Sigmoid colon (tissue), 4 donors: ENCODE measurements around the gene PVRIG.

ENCODE experiments used
- EP300 ChIP-seq, 4 donors: sonication (generic); formaldehyde crosslinking; IDR thresholded peaks; one replicate each; pipeline ENCODE4 v1.6.1; 2017; ENCODE audit warnings: antibody characterized with exemption in 4 of 4
- POLR2A ChIP-seq, 2 donors: fragments of 450-650 bp; IDR thresholded peaks; one replicate each; pipeline ENCODE4 v1.6.1; 2016; ENCODE audit warnings: antibody characterized with exemption in 2 of 2, mild to moderate bottlenecking in 2 of 2, moderate library complexity in 2 of 2
- POLR2AphosphoS5 ChIP-seq, 4 donors: sonication (generic); formaldehyde crosslinking; IDR thresholded peaks; one replicate each; pipeline ENCODE4 v1.6.1; 2017; ENCODE audit warnings: antibody characterized with exemption in 4 of 4
- TF ChIP-seq, protein P1 (sequence below), 4 experiments: fragments of 450-650 bp in 3 of 4; fragments of 200-600 bp in 1 of 4; IDR thresholded peaks; one replicate each; pipeline ENCODE4 v1.5.1; 2016 to 2019; ENCODE audit warnings: antibody characterized with exemption in 4 of 4, mild to moderate bottlenecking in 3 of 4, moderate library complexity in 2 of 4

DNA sequence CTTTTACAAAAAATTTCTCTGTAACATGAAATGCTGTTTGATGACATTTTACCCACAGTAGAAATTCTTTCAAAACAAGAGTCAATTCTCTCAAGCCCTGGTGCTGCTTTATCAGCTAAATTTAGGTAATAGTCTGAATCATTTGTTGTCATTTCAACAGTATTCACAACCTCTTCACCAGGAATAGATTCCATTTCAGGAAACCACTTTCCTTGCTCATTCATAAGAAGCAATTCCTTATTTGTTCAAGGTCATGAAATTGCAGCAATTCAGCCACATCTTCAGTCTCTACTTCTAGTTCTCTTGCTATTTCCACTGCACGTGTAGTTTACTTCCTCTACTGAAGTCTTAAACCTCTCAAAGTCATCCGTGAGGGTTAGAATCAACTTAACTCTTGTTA lies 28.0 kb upstream of the PVRIG start:
- TF ChIP-seq, protein P1, sequence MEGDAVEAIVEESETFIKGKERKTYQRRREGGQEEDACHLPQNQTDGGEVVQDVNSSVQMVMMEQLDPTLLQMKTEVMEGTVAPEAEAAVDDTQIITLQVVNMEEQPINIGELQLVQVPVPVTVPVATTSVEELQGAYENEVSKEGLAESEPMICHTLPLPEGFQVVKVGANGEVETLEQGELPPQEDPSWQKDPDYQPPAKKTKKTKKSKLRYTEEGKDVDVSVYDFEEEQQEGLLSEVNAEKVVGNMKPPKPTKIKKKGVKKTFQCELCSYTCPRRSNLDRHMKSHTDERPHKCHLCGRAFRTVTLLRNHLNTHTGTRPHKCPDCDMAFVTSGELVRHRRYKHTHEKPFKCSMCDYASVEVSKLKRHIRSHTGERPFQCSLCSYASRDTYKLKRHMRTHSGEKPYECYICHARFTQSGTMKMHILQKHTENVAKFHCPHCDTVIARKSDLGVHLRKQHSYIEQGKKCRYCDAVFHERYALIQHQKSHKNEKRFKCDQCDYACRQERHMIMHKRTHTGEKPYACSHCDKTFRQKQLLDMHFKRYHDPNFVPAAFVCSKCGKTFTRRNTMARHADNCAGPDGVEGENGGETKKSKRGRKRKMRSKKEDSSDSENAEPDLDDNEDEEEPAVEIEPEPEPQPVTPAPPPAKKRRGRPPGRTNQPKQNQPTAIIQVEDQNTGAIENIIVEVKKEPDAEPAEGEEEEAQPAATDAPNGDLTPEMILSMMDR (IDR thresholded peaks at IDR 0.05), result no peak
- no peak for TF ChIP-seq POLR2AphosphoS5 (IDR thresholded peaks at IDR 0.05)
- no peak for TF ChIP-seq POLR2A (IDR thresholded peaks at IDR 0.05)
- TF ChIP-seq EP300 (IDR thresholded peaks at IDR 0.05), result no peak
